Measurements from ENCODE around the gene CRIP1.

GRCh38 chr14:105472486-105472991 is 14.1 kb upstream of the CRIP1 start:
- TF ChIP-seq EZH2phosphoT487 (IDR thresholded peaks at IDR 0.05; ENCODE audit: unreplicated experiment) (no peak), CTCF (conservative IDR thresholded peaks at IDR 0.05; ENCODE audit: low read depth in 2 of 2) (0 out of 4 replicates have a peak, but pooled peaks of 1 of the 2 experiments have one; percentile 8), POLR2AphosphoS5 (IDR thresholded peaks at IDR 0.05; ENCODE audit: low read depth) (no peak), REST (IDR thresholded peaks at IDR 0.05; ENCODE audit: unreplicated experiment) (no peak), CREB1 (CRISPR knock-in tag; IDR thresholded peaks at IDR 0.05; ENCODE audit: low read depth) (no peak), EZH2 (IDR thresholded peaks at IDR 0.05; ENCODE audit: low read depth, unreplicated experiment) (no peak)

Measured in GM23338 (cell line).